ENCODE data around the gene TNRC6C.
A peak's percentile ranks its signal among the peaks of the same experiment; 100 is the strongest.

Gene TNRC6C

DNA sequence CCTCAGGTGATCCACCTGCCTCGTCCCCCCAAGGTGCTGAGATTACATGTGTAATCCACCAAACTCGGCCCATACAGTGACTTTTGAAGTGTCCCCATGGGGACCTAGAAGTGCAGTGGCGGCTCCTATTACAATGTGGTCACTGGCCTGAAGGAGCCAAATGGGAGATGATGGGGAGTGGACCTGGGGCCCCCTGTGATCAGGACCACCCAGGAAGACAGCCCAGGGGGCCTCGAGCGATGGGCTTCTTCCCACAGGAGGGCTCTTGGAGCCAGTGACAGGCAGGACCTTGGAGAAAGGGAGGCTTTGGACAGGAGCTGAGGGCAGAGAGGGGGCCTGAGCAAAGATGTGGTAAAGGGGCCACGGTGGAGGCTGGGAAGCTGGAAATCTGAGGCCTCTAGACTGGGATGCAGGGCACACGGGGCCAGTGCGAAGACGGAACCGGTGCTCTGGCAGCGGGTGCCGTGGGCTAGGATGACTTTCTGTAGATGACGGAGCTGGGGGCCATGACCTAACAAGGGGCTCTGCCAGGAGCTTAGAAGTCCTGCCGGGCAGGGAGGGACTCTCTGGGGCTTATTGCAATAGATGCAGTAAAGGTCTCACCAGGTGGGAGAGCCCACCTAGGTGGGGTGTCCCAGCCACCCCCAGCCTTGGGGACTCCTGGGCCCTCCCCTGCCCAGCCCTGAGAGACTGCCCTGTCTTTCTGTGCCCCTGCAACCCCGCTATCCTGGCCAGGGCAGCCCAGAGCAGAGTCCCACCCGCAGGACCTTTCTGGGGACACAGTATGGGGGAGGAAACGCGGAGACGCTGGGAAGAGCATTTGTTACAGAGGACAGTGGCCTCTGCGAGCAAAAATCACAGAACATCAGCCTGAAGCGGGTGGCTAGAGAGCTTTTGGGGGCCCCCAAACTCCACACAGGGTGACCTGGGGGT is 185.0 kb downstream of the TNRC6C start:
- H3K9ac ChIP-seq = peak overlapping the region; percentile 54; the same call in 1 of the 2 replicates

DNA sequence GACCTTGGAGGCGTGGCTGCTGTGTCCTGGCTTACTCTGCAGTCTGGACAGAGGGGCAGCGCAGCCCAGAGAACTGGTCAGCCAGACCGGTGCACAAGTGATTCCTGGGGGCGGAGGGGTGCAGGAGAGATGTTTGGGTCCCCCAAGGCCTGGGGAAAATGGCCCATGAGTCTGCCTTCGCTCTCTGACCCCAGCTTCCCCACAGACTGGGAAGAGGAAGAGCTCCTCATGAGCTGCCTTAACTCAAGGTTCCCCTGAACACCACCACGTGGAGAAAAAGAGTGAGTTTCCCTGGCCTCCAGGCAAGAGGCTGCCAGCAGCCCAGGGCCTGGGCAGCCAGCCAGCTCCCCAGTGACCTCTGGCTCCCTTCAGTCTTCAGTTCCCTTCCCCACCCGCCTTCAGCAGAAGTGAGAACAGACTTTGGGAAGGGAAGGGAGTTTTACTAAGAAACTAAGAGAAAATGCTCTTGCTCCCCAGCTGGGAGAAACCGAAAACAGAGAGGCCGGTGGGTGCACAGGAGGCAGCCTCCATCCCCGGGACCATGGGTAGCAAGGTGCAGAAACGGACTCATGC is 185.7 kb downstream of the TNRC6C start:
- H4K20me1 ChIP-seq (ENCODE audit: insufficient read depth) = no peaks in the 10 kb centered on the region
- H3K4me3 ChIP-seq (IDR thresholded peaks at IDR 0.05; ENCODE audit: insufficient read depth, low read depth, low read length) = no peak overlapping the region
- peak overlapping the region; percentile 83 for H3K27ac ChIP-seq
- H3K36me3 ChIP-seq (ENCODE audit: insufficient read depth) = no peaks in the 10 kb centered on the region
- no peaks in the 10 kb centered on the region for H3K79me2 ChIP-seq (ENCODE audit: insufficient read depth, low read depth)
- H2AFZ ChIP-seq (ENCODE audit: low read depth) = peak overlapping the region; percentile 39; the same call in 1 of the 2 replicates
- H3K27me3 ChIP-seq (ENCODE audit: insufficient read depth, low read depth) = no peaks in the 10 kb centered on the region
- peak overlapping the region; percentile 79 for H3K4me2 ChIP-seq
- TF ChIP-seq, protein P1, sequence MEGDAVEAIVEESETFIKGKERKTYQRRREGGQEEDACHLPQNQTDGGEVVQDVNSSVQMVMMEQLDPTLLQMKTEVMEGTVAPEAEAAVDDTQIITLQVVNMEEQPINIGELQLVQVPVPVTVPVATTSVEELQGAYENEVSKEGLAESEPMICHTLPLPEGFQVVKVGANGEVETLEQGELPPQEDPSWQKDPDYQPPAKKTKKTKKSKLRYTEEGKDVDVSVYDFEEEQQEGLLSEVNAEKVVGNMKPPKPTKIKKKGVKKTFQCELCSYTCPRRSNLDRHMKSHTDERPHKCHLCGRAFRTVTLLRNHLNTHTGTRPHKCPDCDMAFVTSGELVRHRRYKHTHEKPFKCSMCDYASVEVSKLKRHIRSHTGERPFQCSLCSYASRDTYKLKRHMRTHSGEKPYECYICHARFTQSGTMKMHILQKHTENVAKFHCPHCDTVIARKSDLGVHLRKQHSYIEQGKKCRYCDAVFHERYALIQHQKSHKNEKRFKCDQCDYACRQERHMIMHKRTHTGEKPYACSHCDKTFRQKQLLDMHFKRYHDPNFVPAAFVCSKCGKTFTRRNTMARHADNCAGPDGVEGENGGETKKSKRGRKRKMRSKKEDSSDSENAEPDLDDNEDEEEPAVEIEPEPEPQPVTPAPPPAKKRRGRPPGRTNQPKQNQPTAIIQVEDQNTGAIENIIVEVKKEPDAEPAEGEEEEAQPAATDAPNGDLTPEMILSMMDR (conservative IDR thresholded peaks at IDR 0.05; ENCODE audit: low read depth, low read length) = no peak
- peaks cover 87% of the 10 kb centered on the region for H3K4me1 ChIP-seq (ENCODE audit: low read depth, poor library complexity, severe bottlenecking)
- peak overlapping the region; percentile 54 for H3K9ac ChIP-seq

More for the DNA sequence above, 185.0 kb downstream of the TNRC6C start:
- TF ChIP-seq, protein P1 (conservative IDR thresholded peaks at IDR 0.05; ENCODE audit: low read depth, low read length) = no peak
- H3K4me2 ChIP-seq = peak overlapping the region; percentile 79
- H4K20me1 ChIP-seq (ENCODE audit: insufficient read depth) = no peaks in the 10 kb centered on the region
- H2AFZ ChIP-seq (ENCODE audit: low read depth) = peak overlapping the region; percentile 39; the same call in 1 of the 2 replicates
- no peaks in the 10 kb centered on the region for H3K27me3 ChIP-seq (ENCODE audit: insufficient read depth, low read depth)
- no peak overlapping the region for H3K4me3 ChIP-seq (IDR thresholded peaks at IDR 0.05; ENCODE audit: insufficient read depth, low read depth, low read length)
- peak overlapping the region; percentile 83 for H3K27ac ChIP-seq
- H3K79me2 ChIP-seq (ENCODE audit: insufficient read depth, low read depth) = no peaks in the 10 kb centered on the region
- H3K36me3 ChIP-seq (ENCODE audit: insufficient read depth) = no peaks in the 10 kb centered on the region
- peaks cover 86% of the 10 kb centered on the region for H3K4me1 ChIP-seq (ENCODE audit: low read depth, poor library complexity, severe bottlenecking)

DNA sequence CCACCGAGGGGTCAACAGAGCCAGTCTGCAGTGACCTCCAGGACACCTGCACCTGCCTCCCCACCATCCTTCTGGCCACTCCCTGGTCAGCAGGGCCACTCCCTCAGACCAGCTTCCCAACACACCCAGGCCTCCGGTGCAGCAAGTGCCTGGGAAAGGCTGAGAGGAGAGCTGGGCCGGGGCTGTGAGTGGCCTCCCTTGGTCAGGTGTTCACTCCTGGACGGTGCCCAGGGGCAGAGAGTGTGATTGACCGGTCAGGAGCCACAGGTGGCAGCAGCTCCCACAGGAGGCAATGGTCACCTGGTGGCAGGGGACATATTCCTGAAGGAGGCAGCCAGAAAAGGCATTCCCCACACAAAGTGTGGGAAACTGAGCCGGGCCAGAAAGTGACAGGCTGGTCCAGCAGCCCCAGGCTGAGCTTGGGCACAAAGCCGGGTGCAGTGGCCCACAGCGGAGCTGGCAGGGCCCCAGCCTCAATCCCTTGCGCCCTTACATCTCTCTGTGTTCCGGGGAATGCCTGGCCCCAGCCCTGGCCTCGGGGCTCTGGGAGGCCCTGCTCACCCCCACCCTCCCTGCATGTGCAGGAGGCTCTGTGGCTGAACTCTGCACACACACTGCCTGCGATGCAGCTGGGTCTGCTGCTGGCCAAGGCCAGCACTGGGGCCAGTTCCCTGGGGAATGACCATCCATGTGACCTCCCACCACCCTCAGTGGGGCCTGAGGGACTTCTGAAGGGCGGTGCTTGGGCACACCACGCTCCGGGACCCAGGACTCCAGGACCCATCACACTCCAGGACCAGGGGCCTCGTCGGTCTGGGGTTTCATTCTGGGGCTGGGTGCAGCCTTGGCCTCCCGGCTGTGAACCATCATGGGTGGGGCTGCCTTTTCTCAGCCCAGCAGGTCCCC is 186.5 kb downstream of the TNRC6C start:
- H4K20me1 ChIP-seq (ENCODE audit: insufficient read depth) = no peaks in the 10 kb centered on the region
- TF ChIP-seq, protein P1 (conservative IDR thresholded peaks at IDR 0.05; ENCODE audit: low read depth, low read length) = no peak
- peak overlapping the region; percentile 83 for H3K27ac ChIP-seq
- peak overlapping the region; percentile 54 for H3K9ac ChIP-seq
- no peaks in the 10 kb centered on the region for H3K36me3 ChIP-seq (ENCODE audit: insufficient read depth)
- no peak overlapping the region for H3K4me3 ChIP-seq (IDR thresholded peaks at IDR 0.05; ENCODE audit: insufficient read depth, low read depth, low read length)
- peaks cover 80% of the 10 kb centered on the region for H3K4me1 ChIP-seq (ENCODE audit: low read depth, poor library complexity, severe bottlenecking)
- no peaks in the 10 kb centered on the region for H3K27me3 ChIP-seq (ENCODE audit: insufficient read depth, low read depth)
- peak overlapping the region; percentile 79 for H3K4me2 ChIP-seq
- no peaks in the 10 kb centered on the region for H3K79me2 ChIP-seq (ENCODE audit: insufficient read depth, low read depth)
- peak overlapping the region; percentile 39; the same call in 1 of the 2 replicates for H2AFZ ChIP-seq (ENCODE audit: low read depth)

DNA sequence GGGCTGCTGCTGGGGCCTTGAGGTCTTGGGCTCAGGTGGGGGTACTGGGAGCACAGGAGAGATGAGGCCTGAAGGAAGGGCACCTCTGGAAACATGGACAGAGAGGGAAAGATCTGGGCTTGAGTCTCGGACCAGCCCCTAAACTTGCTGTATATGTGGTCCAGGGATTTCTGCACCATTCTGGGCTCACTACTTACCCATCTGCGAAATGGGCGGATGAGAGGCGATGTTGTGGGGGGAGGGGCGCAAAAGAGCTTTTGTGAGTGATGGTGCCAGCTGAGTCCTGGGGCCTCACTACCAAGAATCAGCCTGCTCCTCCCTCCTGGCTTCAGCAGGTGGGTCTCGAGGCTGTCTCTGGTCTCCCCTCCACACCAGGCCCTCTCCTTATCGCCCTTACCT is 188.0 kb downstream of the TNRC6C start:
- no peaks in the 10 kb centered on the region for H3K27me3 ChIP-seq (ENCODE audit: insufficient read depth, low read depth)
- no peaks in the 10 kb centered on the region for H3K36me3 ChIP-seq (ENCODE audit: insufficient read depth)
- no peak overlapping the region for H2AFZ ChIP-seq (ENCODE audit: low read depth)
- no peak overlapping the region for H3K9ac ChIP-seq
- H4K20me1 ChIP-seq (ENCODE audit: insufficient read depth) = no peaks in the 10 kb centered on the region
- H3K27ac ChIP-seq = no peak overlapping the region
- no peaks in the 10 kb centered on the region for H3K79me2 ChIP-seq (ENCODE audit: insufficient read depth, low read depth)
- TF ChIP-seq, protein P1 (conservative IDR thresholded peaks at IDR 0.05; ENCODE audit: low read depth, low read length) = no peak
- H3K4me1 ChIP-seq (ENCODE audit: low read depth, poor library complexity, severe bottlenecking) = peaks cover 71% of the 10 kb centered on the region
- H3K4me3 ChIP-seq (IDR thresholded peaks at IDR 0.05; ENCODE audit: insufficient read depth, low read depth, low read length) = no peak overlapping the region
- H3K4me2 ChIP-seq = no peak overlapping the region

All from KMS-11 (cell line).